HepG2 (cell line): Measurements from ENCODE around the gene TPD52L2. TPM values are rescaled to one million over a fixed set of nuclear protein-coding genes. Genes with fewer than 3 reads are reported as not detected.

ENCODE experiments used
- ARNTL ChIP-seq: sonication (generic); formaldehyde crosslinking; IDR thresholded peaks from 2 replicates; pipeline ENCODE4 v1.4.0; 2020; ENCODE audit warnings: mild to moderate bottlenecking, missing genetic modification reagents
- CCAR2 ChIP-seq: fragments of 200-400 bp; formaldehyde crosslinking; optimal IDR thresholded peaks from 2 replicates; pipeline ENCODE3; 2018; ENCODE audit warnings: low read depth, mild to moderate bottlenecking, low read length, moderate library complexity
- CENPX ChIP-seq: sonication (generic); formaldehyde crosslinking; IDR thresholded peaks from 2 replicates; pipeline ENCODE4 v1.9.0; 2021; ENCODE audit warnings: mild to moderate bottlenecking, missing genetic modification reagents, moderate library complexity
- GTF3A ChIP-seq: sonication (generic); formaldehyde crosslinking; conservative IDR thresholded peaks from 2 replicates; pipeline ENCODE4 v1.4.0; 2020; ENCODE audit warnings: mild to moderate bottlenecking, missing genetic modification reagents
- GZF1 ChIP-seq: sonication (generic); formaldehyde crosslinking; IDR thresholded peaks from 2 replicates; pipeline ENCODE4 v1.5.1; 2020; ENCODE audit warnings: mild to moderate bottlenecking, missing genetic modification reagents
- HNF4G ChIP-seq, 2 experiments: sonication (generic) in 1 of 2; formaldehyde crosslinking in 1 of 2; IDR thresholded peaks; 2 replicates each; pipeline versions ENCODE4 v1.4.0 to v1.6.1; 2011 to 2020; ENCODE audit warnings: borderline replicate concordance in 2 of 2, low read depth in 2 of 2, mild to moderate bottlenecking in 2 of 2, low read length in 1 of 2, missing genetic modification reagents in 1 of 2, moderate library complexity in 1 of 2
- NFE2L1 ChIP-seq: sonication (generic); formaldehyde crosslinking; IDR thresholded peaks from 2 replicates; pipeline ENCODE4 v1.4.0; 2020; ENCODE audit warnings: missing genetic modification reagents, mild to moderate bottlenecking, borderline replicate concordance
- SALL2 ChIP-seq: sonication (generic); formaldehyde crosslinking; IDR thresholded peaks from 2 replicates; pipeline ENCODE4 v1.8.1; 2023; ENCODE audit warnings: mild to moderate bottlenecking, missing genetic modification reagents, inconsistent platforms
- SIN3A ChIP-seq: IDR thresholded peaks from 2 replicates; pipeline ENCODE4 v1.6.1; 2011; ENCODE audit warnings: low read depth, mild to moderate bottlenecking, control low read depth, low read length, borderline replicate concordance
- TIGD3 ChIP-seq: sonication (generic); formaldehyde crosslinking; IDR thresholded peaks from 2 replicates; pipeline ENCODE4 v1.5.1; 2020; ENCODE audit warnings: mild to moderate bottlenecking, missing genetic modification reagents, borderline replicate concordance
- ZEB1 ChIP-seq: IDR thresholded peaks from 2 replicates; pipeline ENCODE4 v1.6.1; 2012; ENCODE audit warnings: mild to moderate bottlenecking, low read depth, inconsistent platforms; ENCODE audit not compliant: insufficient replicate concordance
- ZFP1 ChIP-seq: IDR thresholded peaks from 2 replicates; pipeline ENCODE4 v1.6.1; 2016
- ZNF343 ChIP-seq: sonication (generic); formaldehyde crosslinking; IDR thresholded peaks from 2 replicates; pipeline ENCODE4 v1.4.0; 2020; ENCODE audit warnings: mild to moderate bottlenecking, missing genetic modification reagents
- ZNF432 ChIP-seq: sonication (generic); formaldehyde crosslinking; IDR thresholded peaks from 2 replicates; pipeline ENCODE4 v1.5.0; 2020; ENCODE audit warnings: missing genetic modification reagents, mild to moderate bottlenecking, borderline replicate concordance
- ZNF746 ChIP-seq: sonication (generic); formaldehyde crosslinking; IDR thresholded peaks from 2 replicates; pipeline ENCODE4 v1.8.0; 2022; ENCODE audit warnings: mild to moderate bottlenecking, missing genetic modification reagents
- ZNF839 ChIP-seq: sonication (generic); formaldehyde crosslinking; IDR thresholded peaks from 2 replicates; pipeline ENCODE4 v1.4.0; 2020; ENCODE audit warnings: missing genetic modification reagents, mild to moderate bottlenecking, borderline replicate concordance
- polyA plus RNA-seq, 8 experiments: library from polyadenylated mRNA; depleted of rRNA in 3 of 8; stranded (reverse) in 7 of 8; unstranded in 1 of 8; fragments of >200 nt; fragmentation: Illumina TruSeq in 4 of 8; extraction: Trizol in 4 of 8; gene quantifications; 2 replicates each; pipeline versions ENCODE4 v1.2.1 to v1.2.3, GENCODE V29; 2011 to 2016; ENCODE audit warnings: low read depth in 4 of 8, missing spikeins in 1 of 8, mixed read lengths in 1 of 8; ENCODE audit not compliant: insufficient read depth in 1 of 8
- total RNA-seq, 5 experiments: library from RNA; depleted of rRNA; stranded (reverse); fragments of >200 nt; fragmentation: Illumina TruSeq; extraction: Trizol; gene quantifications; 2 replicates each; pipeline ENCODE4 v1.2.3, GENCODE V29; 2016; ENCODE audit warnings: low read depth in 1 of 5
- TF ChIP-seq, protein P1 (sequence below): sonication (generic); formaldehyde crosslinking; IDR thresholded peaks from 2 replicates; pipeline ENCODE4 v1.4.0; 2020; ENCODE audit warnings: missing genetic modification reagents
- TF ChIP-seq, protein P2 (sequence below): sonication (generic); formaldehyde crosslinking; IDR thresholded peaks from 2 replicates; pipeline ENCODE4 v1.4.0; 2020; ENCODE audit warnings: mild to moderate bottlenecking, missing genetic modification reagents
- TF ChIP-seq, protein P3 (sequence below): sonication (generic); formaldehyde crosslinking; IDR thresholded peaks from 2 replicates; pipeline ENCODE4 v1.4.0; 2020; ENCODE audit warnings: low read depth, mild to moderate bottlenecking, missing genetic modification reagents

The TPD52L2 gene
- total and polyA plus RNA-seq, 2 of the 13 experiments (the other 11 are each of a cell fraction or from before 2014, with no cell fraction given) = 156 to 184 TPM

GRCh38 chr20:63846128-63846771 is 18.8 kb upstream of the TPD52L2 start (continued):
- TF ChIP-seq SIN3A = no peak
- TF ChIP-seq ZNF432 = no peak
- no peak for TF ChIP-seq ZNF839 (CRISPR knock-in tag)
- TF ChIP-seq, protein P1, sequence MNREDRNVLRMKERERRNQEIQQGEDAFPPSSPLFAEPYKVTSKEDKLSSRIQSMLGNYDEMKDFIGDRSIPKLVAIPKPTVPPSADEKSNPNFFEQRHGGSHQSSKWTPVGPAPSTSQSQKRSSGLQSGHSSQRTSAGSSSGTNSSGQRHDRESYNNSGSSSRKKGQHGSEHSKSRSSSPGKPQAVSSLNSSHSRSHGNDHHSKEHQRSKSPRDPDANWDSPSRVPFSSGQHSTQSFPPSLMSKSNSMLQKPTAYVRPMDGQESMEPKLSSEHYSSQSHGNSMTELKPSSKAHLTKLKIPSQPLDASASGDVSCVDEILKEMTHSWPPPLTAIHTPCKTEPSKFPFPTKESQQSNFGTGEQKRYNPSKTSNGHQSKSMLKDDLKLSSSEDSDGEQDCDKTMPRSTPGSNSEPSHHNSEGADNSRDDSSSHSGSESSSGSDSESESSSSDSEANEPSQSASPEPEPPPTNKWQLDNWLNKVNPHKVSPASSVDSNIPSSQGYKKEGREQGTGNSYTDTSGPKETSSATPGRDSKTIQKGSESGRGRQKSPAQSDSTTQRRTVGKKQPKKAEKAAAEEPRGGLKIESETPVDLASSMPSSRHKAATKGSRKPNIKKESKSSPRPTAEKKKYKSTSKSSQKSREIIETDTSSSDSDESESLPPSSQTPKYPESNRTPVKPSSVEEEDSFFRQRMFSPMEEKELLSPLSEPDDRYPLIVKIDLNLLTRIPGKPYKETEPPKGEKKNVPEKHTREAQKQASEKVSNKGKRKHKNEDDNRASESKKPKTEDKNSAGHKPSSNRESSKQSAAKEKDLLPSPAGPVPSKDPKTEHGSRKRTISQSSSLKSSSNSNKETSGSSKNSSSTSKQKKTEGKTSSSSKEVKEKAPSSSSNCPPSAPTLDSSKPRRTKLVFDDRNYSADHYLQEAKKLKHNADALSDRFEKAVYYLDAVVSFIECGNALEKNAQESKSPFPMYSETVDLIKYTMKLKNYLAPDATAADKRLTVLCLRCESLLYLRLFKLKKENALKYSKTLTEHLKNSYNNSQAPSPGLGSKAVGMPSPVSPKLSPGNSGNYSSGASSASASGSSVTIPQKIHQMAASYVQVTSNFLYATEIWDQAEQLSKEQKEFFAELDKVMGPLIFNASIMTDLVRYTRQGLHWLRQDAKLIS (CRISPR knock-in tag) = no peak
- TF ChIP-seq SALL2 (CRISPR knock-in tag) = 0 out of 2 replicates have a peak, but pooled peaks have one; percentile 37
- no peak for TF ChIP-seq ZNF343
- TF ChIP-seq ZEB1 = no peak
- TF ChIP-seq HNF4G (IDR thresholded peaks at IDR 0.05; ENCODE audit: borderline replicate concordance, low read depth, low read length) = no peak
- peak; percentile 48; the same call in 1 of the 2 replicates for TF ChIP-seq HNF4G (CRISPR knock-in tag; IDR thresholded peaks at IDR 0.05; ENCODE audit: borderline replicate concordance, low read depth)
- TF ChIP-seq GTF3A (CRISPR knock-in tag) = no peak
- TF ChIP-seq ARNTL (CRISPR knock-in tag) = no peak
- no peak for TF ChIP-seq TIGD3 (CRISPR knock-in tag)
- no peak for TF ChIP-seq CENPX (CRISPR knock-in tag)
- 0 out of 2 replicates have a peak, but pooled peaks have one; percentile 45 for TF ChIP-seq ZNF746 (CRISPR knock-in tag)
- no peak for TF ChIP-seq CCAR2
- TF ChIP-seq GZF1 (CRISPR knock-in tag) = 0 out of 2 replicates have a peak, but pooled peaks have one; percentile 55
- no peak for TF ChIP-seq ZFP1 (CRISPR knock-in tag)
- TF ChIP-seq, protein P2, sequence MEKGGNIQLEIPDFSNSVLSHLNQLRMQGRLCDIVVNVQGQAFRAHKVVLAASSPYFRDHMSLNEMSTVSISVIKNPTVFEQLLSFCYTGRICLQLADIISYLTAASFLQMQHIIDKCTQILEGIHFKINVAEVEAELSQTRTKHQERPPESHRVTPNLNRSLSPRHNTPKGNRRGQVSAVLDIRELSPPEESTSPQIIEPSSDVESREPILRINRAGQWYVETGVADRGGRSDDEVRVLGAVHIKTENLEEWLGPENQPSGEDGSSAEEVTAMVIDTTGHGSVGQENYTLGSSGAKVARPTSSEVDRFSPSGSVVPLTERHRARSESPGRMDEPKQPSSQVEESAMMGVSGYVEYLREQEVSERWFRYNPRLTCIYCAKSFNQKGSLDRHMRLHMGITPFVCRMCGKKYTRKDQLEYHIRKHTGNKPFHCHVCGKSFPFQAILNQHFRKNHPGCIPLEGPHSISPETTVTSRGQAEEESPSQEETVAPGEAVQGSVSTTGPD (CRISPR knock-in tag) = no peak
- TF ChIP-seq NFE2L1 (CRISPR knock-in tag) = no peak
- TF ChIP-seq, protein P3, sequence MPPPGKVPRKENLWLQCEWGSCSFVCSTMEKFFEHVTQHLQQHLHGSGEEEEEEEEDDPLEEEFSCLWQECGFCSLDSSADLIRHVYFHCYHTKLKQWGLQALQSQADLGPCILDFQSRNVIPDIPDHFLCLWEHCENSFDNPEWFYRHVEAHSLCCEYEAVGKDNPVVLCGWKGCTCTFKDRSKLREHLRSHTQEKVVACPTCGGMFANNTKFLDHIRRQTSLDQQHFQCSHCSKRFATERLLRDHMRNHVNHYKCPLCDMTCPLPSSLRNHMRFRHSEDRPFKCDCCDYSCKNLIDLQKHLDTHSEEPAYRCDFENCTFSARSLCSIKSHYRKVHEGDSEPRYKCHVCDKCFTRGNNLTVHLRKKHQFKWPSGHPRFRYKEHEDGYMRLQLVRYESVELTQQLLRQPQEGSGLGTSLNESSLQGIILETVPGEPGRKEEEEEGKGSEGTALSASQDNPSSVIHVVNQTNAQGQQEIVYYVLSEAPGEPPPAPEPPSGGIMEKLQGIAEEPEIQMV (CRISPR knock-in tag) = no peak; the same call in 1 of the 2 replicates
